OCI-LY3 (cell line): ENCODE data around the gene UNC5CL.

Experiments
- CTCF ChIP-seq: fragments of 200-600, 300-600 bp; sonication (generic); IDR thresholded peaks from 2 replicates; pipeline ENCODE4 v1.5.1; 2014; ENCODE audit warnings: antibody characterized with exemption, low read length, low read depth
- EZH2phosphoT487 ChIP-seq: fragments of 200-600 bp; shearing (Covaris generic); IDR thresholded peaks from 2 replicates; pipeline ENCODE4 v1.6.1; 2018; ENCODE audit warnings: antibody characterized with exemption, mixed run types, low read depth

GRCh38 chr6:41021832-41022231, 17.2 kb downstream of the UNC5CL start:
- peak; percentile 28; the same call in 1 of the 2 replicates for TF ChIP-seq CTCF
- no peak for TF ChIP-seq EZH2phosphoT487
